WERI-Rb-1 (cell line): Measurements from ENCODE around the gene PARD3B.

Experiments
- DNase-seq: peaks from one replicate; pipeline ENCODE4 v3.0.0-alpha.2; 2020
- H3K27ac ChIP-seq: fragments of 250-450 bp; sonication (Bioruptor Pico); 2 replicates; pipeline ENCODE4 v1.5.1; 2020; ENCODE audit warnings: mild to moderate bottlenecking, moderate library complexity
- H3K27me3 ChIP-seq: fragments of 250-450 bp; sonication (Bioruptor Pico); 2 replicates; pipeline ENCODE4 v1.5.1; 2021; ENCODE audit warnings: mild to moderate bottlenecking, low read depth, moderate library complexity; ENCODE audit not compliant: insufficient read depth, severe bottlenecking
- H3K36me3 ChIP-seq: fragments of 250-450 bp; sonication (Bioruptor Pico); 2 replicates; pipeline ENCODE4 v1.5.1; 2020; ENCODE audit warnings: mild to moderate bottlenecking, moderate library complexity
- H3K4me3 ChIP-seq: 2 replicates; pipeline ENCODE4 v1.5.1; 2011; ENCODE audit warnings: low read depth, mild to moderate bottlenecking, control low read depth, low read length
- H3K9me3 ChIP-seq: fragments of 250-450 bp; sonication (Bioruptor Pico); 2 replicates; pipeline ENCODE4 v1.5.1; 2021; ENCODE audit warnings: mild to moderate bottlenecking, moderate library complexity; ENCODE audit not compliant: severe bottlenecking
- TF ChIP-seq, protein P1 (sequence below): IDR thresholded peaks from 2 replicates; pipeline ENCODE4 v1.5.1; 2011; ENCODE audit warnings: low read depth, mild to moderate bottlenecking, control low read depth, inconsistent platforms, low read length

Gene PARD3B

DNA sequence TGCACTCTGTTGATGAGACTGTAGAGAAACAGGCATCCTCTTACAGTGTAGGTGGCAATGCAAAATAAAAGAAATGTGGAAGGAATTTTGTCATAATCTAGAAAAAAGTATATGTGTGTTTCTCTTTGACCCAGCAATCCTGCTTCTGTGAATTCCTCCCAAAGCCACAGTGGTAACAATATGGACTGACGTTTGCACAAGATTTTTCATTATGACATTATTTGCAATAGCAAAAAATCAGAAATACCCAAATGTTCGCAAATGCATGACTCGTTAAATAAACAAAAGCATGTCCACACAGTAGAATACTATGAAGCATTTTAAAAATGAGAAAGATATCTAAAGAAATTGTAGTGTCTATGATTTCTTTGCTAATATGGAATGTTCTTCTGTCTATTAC is 881.8 kb downstream of the PARD3B start:
- TF ChIP-seq, protein P1, sequence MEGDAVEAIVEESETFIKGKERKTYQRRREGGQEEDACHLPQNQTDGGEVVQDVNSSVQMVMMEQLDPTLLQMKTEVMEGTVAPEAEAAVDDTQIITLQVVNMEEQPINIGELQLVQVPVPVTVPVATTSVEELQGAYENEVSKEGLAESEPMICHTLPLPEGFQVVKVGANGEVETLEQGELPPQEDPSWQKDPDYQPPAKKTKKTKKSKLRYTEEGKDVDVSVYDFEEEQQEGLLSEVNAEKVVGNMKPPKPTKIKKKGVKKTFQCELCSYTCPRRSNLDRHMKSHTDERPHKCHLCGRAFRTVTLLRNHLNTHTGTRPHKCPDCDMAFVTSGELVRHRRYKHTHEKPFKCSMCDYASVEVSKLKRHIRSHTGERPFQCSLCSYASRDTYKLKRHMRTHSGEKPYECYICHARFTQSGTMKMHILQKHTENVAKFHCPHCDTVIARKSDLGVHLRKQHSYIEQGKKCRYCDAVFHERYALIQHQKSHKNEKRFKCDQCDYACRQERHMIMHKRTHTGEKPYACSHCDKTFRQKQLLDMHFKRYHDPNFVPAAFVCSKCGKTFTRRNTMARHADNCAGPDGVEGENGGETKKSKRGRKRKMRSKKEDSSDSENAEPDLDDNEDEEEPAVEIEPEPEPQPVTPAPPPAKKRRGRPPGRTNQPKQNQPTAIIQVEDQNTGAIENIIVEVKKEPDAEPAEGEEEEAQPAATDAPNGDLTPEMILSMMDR = no peak
- DNase-seq = no peak
- no peaks in the 10 kb centered on the region for H3K36me3 ChIP-seq
- H3K27me3 ChIP-seq = no peaks in the 10 kb centered on the region
- H3K27ac ChIP-seq = no peak overlapping the region
- H3K9me3 ChIP-seq = no peaks in the 10 kb centered on the region
- H3K4me3 ChIP-seq = no peak overlapping the region

DNA sequence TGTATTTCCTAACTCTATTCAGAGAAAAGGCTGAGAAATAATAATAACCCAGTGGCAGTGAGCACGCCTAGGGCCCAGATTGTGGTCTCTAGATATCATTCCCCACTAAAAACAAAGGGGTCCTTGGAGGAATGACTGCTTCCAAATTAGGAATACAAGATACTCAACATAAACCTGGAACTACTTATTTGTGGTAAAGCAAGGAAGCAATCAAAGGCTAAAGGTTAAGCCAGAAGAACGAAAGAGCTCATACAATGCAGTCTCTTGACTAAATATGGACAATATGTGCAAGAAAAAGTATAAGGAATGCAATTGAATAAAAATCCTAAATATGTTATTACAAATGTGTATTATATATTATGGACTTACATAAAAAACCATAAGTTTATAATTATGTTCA is 883.5 kb downstream of the PARD3B start:
- TF ChIP-seq, protein P1 = no peak
- no peaks in the 10 kb centered on the region for H3K36me3 ChIP-seq
- H3K27ac ChIP-seq = no peak overlapping the region
- H3K4me3 ChIP-seq = no peak overlapping the region
- no peaks in the 10 kb centered on the region for H3K9me3 ChIP-seq
- no peaks in the 10 kb centered on the region for H3K27me3 ChIP-seq
- no peak for DNase-seq

DNA sequence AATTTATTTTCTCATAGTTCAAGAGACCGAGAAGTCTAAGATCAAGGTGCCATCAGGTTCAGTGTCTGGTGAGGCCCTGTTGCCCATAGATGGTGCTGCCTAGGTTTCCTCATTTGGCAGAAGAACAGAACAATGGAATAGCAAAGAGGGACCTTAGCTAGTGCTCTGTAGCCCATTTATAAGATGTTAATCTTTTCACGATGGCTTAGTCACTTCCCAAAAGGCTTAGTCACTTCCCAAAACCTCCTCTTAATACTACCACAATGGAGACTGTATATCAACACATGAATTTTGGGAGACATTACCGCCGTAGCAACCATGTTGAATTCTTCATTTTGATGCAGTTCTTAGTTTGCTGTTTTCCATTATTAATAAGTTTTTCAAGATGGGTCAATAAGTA is 890.7 kb downstream of the PARD3B start:
- Histone ChIP-seq H3K9me3 (no peaks in the 10 kb centered on the region), H3K4me3 (no peak overlapping the region), H3K27me3 (no peaks in the 10 kb centered on the region), H3K27ac (no peak overlapping the region), H3K36me3 (no peaks in the 10 kb centered on the region)
- TF ChIP-seq, protein P1 = no peak
- no peak for DNase-seq

- DNase-seq = no peak
- TF ChIP-seq, protein P1 = no peak
- Histone ChIP-seq H3K27me3 (no peaks in the 10 kb centered on the region), H3K9me3 (no peaks in the 10 kb centered on the region), H3K27ac (no peak overlapping the region), H3K36me3 (no peaks in the 10 kb centered on the region), H3K4me3 (no peak overlapping the region)
Measured at GRCh38 chr2:205438241-205438640, 893.0 kb downstream of the PARD3B start.

DNA sequence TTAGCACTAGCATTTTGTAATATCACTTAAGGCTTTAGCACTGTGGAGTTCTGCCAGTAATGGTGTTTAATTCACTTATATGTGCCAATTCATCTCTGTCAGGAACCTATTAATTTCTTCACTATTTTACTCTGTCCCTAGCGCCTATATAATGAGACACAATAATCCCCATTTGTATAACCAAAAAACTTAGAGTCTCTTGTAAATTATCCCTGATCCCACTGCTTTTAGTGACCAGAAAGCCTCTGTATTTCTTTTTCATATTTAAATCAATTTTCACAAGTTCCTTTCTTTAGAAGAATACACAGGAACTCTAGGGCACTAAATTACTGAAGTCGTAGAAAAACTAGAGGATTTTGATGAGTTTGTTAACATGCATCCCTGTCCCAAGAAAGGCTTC is 894.3 kb downstream of the PARD3B start:
- Histone ChIP-seq H3K27me3 (no peaks in the 10 kb centered on the region), H3K27ac (no peak overlapping the region), H3K4me3 (no peak overlapping the region), H3K9me3 (no peaks in the 10 kb centered on the region), H3K36me3 (no peaks in the 10 kb centered on the region)
- TF ChIP-seq, protein P1 = no peak
- DNase-seq = no peak

GRCh38 chr2:205441524-205441923 is 896.2 kb downstream of the PARD3B start:
- no peak overlapping the region for H3K4me3 ChIP-seq
- TF ChIP-seq, protein P1 = no peak
- no peaks in the 10 kb centered on the region for H3K9me3 ChIP-seq
- no peak for DNase-seq
- H3K36me3 ChIP-seq = no peaks in the 10 kb centered on the region
- no peaks in the 10 kb centered on the region for H3K27me3 ChIP-seq
- no peak overlapping the region for H3K27ac ChIP-seq
